ENCODE measurements around the gene STX3. TPM values are rescaled to one million over a fixed set of nuclear protein-coding genes. Genes with fewer than 3 reads are reported as not detected.

STX3 gene
- total and polyA plus RNA-seq, 2 of the 8 experiments (the other 6 are each of a cell fraction or from before 2014, with no cell fraction given), result 50.5 to 56.1 TPM

DNA sequence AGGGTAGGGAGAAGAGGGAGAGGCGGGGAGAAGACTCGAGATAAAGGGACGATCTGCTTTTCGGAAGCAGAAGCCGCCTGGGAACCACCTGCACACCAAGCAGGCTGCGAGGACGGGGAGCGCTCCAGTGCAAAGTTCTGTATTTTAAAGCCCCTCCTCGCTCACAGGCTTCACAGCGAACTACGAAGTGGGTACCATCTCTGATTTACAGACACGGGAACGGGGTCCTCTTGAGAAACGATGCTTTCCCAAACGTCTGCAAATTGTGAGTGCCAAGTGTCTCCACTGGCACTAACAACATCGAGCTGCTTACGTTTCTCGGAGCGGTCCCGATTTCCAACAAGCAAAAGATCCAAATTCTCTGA lies 700 bp upstream of the STX3 start:
- H4K91ac ChIP-seq (replicated peaks; ENCODE audit: insufficient read length, low read length), result no peak overlapping the region
- no peaks in the 10 kb centered on the region for H3K36me3 ChIP-seq (ENCODE audit: control insufficient read depth in 2 of 4, insufficient read depth in 4 of 4, low read length in 3 of 4)
- H3K9ac ChIP-seq (replicated peaks in 1 of 4; ENCODE audit: extremely low read depth in 1 of 4, low read depth in 3 of 4, low read length in 3 of 4), result peak overlapping the region in 2 of 4 experiments; percentile 57 to 67; a peak in 2 of 7 replicates
- no peak overlapping the region for H3K56ac ChIP-seq (replicated peaks; ENCODE audit: insufficient read length, low read depth, low read length)
- H2BK20ac ChIP-seq (ENCODE audit: low read length), result no peak overlapping the region
- WGBS, 2 experiments (ENCODE audit: extremely low coverage in 1 of 2, insufficient coverage in 1 of 2, insufficient read length in 1 of 2, insufficient replicate concordance in 2 of 2, low coverage in 1 of 2, low lambda C conversion rate in 2 of 2, missing lambda C conversion rate in 1 of 2), result 1% methylated on average over 20 of the region's 20 CpGs; no CpG with 5 or more reads in 1 of the 2 experiments
- DNase-seq (ENCODE audit: low read depth in 1 of 2, low spot score in 2 of 2) (no peak), FAIRE-seq (no peak)
- peak overlapping the region; percentile 88 to 94 (median 89) for H3K4me3 ChIP-seq (ENCODE audit: extremely low read depth in 1 of 4, insufficient read depth in 2 of 4, low read depth in 3 of 4, low read length in 4 of 4)
- H3K27ac ChIP-seq (ENCODE audit: low read depth, low read length), result no peak overlapping the region
- no peak overlapping the region for H2BK5ac ChIP-seq (ENCODE audit: low read depth, low read length)
- peaks cover 19 to 37% of the 10 kb centered on the region in 2 experiments for H3K79me2 ChIP-seq (ENCODE audit: control insufficient read depth in 1 of 2, insufficient read depth in 2 of 2, low read length in 2 of 2)
- peaks cover 18% of the 10 kb centered on the region for H3K79me1 ChIP-seq (ENCODE audit: low read depth, low read length)
- H3K9me3 ChIP-seq (ENCODE audit: insufficient read depth in 2 of 2, low read depth in 1 of 2, low read length in 1 of 2), result no peaks in the 10 kb centered on the region
- H3K4me2 ChIP-seq (ENCODE audit: insufficient read depth in 1 of 2, low read depth in 2 of 2, low read length in 2 of 2), result peak overlapping the region; percentile 87 to 89
- no peak overlapping the region for H4K8ac ChIP-seq (ENCODE audit: extremely low read depth, insufficient read depth, low read length)
- no peak overlapping the region for H2BK120ac ChIP-seq (replicated peaks; ENCODE audit: low read depth, low read length)
- H3K23me2 ChIP-seq (ENCODE audit: low read depth, low read length), result peaks cover 10% of the 10 kb centered on the region; the same call in 1 of the 2 replicates
- H2BK15ac ChIP-seq (ENCODE audit: low read length), result 0 out of 2 replicates have a peak overlapping the region, but pooled peaks have one; percentile 6
- H3K14ac ChIP-seq (ENCODE audit: insufficient read length), result no peak overlapping the region
- H4K5ac ChIP-seq (ENCODE audit: insufficient read length, low read depth, low read length), result no peak overlapping the region
- H3K23ac ChIP-seq (ENCODE audit: insufficient read length), result no peak overlapping the region
- no peak overlapping the region for H2AK5ac ChIP-seq (ENCODE audit: low read depth, low read length)
- H3K18ac ChIP-seq (ENCODE audit: extremely low read depth, low read length), result peak overlapping the region; percentile 0; the same call in 1 of the 2 replicates
- no peak overlapping the region for H3K4ac ChIP-seq (replicated peaks; ENCODE audit: insufficient read length, low read depth, low read length)
- 0 out of 2 replicates have a peak, but pooled peaks have one; percentile 45 for TF ChIP-seq RBBP5 (IDR thresholded peaks at IDR 0.05; ENCODE audit: borderline replicate concordance, low read depth, low read length)
- no peak for TF ChIP-seq POLR2A (IDR thresholded peaks at IDR 0.05; ENCODE audit: control extremely low read depth in 1 of 2, low read depth in 2 of 2, low read length in 2 of 2)
- TF ChIP-seq POU5F1 (IDR thresholded peaks at IDR 0.05; ENCODE audit: low read depth, low read length), result no peak
- TF ChIP-seq NANOG (IDR thresholded peaks at IDR 0.05; ENCODE audit: insufficient read depth, low read depth, low read length, poor library complexity, severe bottlenecking), result no peak
- peak; percentile 21; the same call in 1 of the 2 replicates for TF ChIP-seq SUZ12 (IDR thresholded peaks at IDR 0.05; ENCODE audit: low read length)
- no peak for TF ChIP-seq CTBP2 (IDR thresholded peaks at IDR 0.05; ENCODE audit: borderline replicate concordance, insufficient read depth, insufficient read length, low read length)
- CTCF ChIA-PET (ENCODE audit: partially characterized antibody), result interaction anchor here (0.6 to 5.5 kb wide), 17 partner anchors 11 to 225 kb away, joined by 3 to 48 read pairs (median 5); partner anchors contain the start of gene MRPL16
- peaks cover 0 to 6% (median 0%) of the 10 kb centered on the region in 4 experiments; a peak in 1 of 7 replicates for H3K27me3 ChIP-seq (replicated peaks in 1 of 4; ENCODE audit: control insufficient read depth in 3 of 4, extremely low read depth in 1 of 4, insufficient read depth in 3 of 4, low read length in 3 of 4)
- H2AFZ ChIP-seq (ENCODE audit: low read length), result peak overlapping the region; percentile 84
- peaks cover 7 to 21% of the 10 kb centered on the region in 2 experiments for H4K20me1 ChIP-seq (replicated peaks in 1 of 2; ENCODE audit: control insufficient read depth in 1 of 2, insufficient read depth in 2 of 2, low read length in 2 of 2)
- POLR2A ChIA-PET (ENCODE audit: partially characterized antibody), result interaction anchor here (0.7 to 2.8 kb wide), 9 partner anchors 10 to 199 kb away, joined by 3 to 13 read pairs (median 3); partner anchors contain the start of genes MRPL16, OSBP and PATL1
- no peak overlapping the region; the same call in 1 of the 2 replicates for H2BK12ac ChIP-seq (ENCODE audit: low read depth, low read length)
- peaks cover 2 to 11% (median 7%) of the 10 kb centered on the region in 4 experiments; a peak in 6 of 7 replicates for H3K4me1 ChIP-seq (replicated peaks in 1 of 4; ENCODE audit: control insufficient read depth in 3 of 4, insufficient read depth in 4 of 4, low read length in 3 of 4)

Data from H1 (cell line).